Left cardiac atrium (tissue), 4 donors: ENCODE measurements around the gene RAB1B. TPM values are rescaled to one million over a fixed set of nuclear protein-coding genes. Genes with fewer than 3 reads are reported as not detected.

ENCODE experiments used
- ATAC-seq, 2 donors: fragments of 200-7000 bp; cut with Tn5 transposase; one replicate each; pipeline ENCODE4 v1.9.1; 2020; ENCODE audit warnings: mild to moderate bottlenecking in 2 of 2, moderate library complexity in 2 of 2
- DNase-seq: peaks from one replicate; pipeline ENCODE4 v3.0.0-alpha.2; 2020
- intact Hi-C, 2 donors: fragments of 100-400 bp; cut with DNase I; formaldehyde crosslinking; loops; one replicate each; pipeline versions ENCODE4 v1.14.1 to v1.15.1; 2022 to 2023
- total RNA-seq, 2 donors: library from RNA; stranded (reverse); fragmentation: NEBNext Ultra II Directional; extraction: Animal tissue kit (Norgen Biotek cat#: 25700); gene quantifications; one replicate each; pipeline ENCODE4 v1.2.1, GENCODE V29; 2021
- donor health status: DM: no; HTN: yes; CAD: no.
- donor health status: DM: no; HTN: yes; CAD: no; lungs with severe emphysema.
- donor health status: DM: yes; HTN: yes; CAD: no.
- donor health status: Dilated cardiomyopathy.

The RAB1B gene
- total RNA-seq, 2 donors from 2014 or later, result 114 to 115 TPM

DNA sequence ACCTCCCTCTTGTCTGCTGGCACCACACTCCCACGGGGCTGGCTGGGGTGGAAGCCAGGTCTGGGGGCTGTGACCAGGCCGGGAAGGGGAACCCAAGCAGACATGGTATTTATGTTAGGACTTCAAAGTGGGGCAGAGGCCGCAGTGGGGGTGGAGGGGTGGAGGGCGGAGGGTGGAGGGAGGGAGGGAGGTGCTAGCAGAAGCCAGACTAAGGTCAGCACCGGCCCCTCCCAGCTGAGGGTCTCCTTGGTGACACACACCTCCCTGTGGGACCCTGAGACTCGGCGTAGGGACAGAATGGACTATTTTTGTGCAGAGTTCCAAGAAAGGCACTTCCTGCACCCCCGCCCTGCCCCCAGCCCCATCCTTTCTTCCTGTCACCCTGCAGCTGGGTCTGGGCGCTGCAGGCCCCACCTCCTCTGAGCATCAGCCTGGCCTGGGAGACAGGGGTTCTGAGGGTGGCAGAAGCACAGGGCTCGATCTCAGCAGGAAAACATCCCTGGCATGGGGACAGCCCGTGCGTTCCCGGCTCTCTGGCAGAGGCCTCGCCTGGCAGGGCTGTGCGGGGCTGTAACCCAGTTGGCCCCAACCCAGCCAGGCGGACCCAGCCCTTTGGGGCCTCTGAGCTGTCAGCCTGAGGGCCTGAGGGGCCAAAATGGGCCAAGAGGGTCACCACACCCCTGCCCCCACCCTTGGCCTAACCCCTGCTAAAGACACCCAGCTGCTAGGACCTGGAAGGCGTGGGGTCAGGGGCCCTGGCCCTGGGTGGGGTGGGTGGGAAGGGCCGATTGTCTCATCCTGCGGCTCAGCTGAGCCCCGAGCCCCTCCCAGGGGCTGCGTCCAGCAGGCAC, 58.0 kb downstream of the RAB1B start:
- ATAC-seq, result peak; percentile 65
- peak; percentile 68 for DNase-seq
- intact Hi-C loops, result no loop called here

Other genes starting within 250 kb of the RAB1B start
- gene CATSPER1, start 242.2 kb upstream of the RAB1B start, total RNA-seq, result under 1 TPM in 1 of 2 donors, not detected in 1; 0.26 TPM
- gene GAL3ST3, start 219.5 kb upstream of the RAB1B start, total RNA-seq, result 1 to 10 TPM; 7.8 to 9.8 TPM
- gene SF3B2, start 216.3 kb upstream of the RAB1B start, total RNA-seq, result 100 to 1,000 TPM in 1 of 2 donors, 10 to 100 TPM in 1; 78.7 to 101 TPM
- 10 to 100 TPM; 51.6 to 74.4 TPM for gene PACS1, start 198.4 kb upstream of the RAB1B start, total RNA-seq
- 10 to 100 TPM; 25.8 to 32.1 TPM for gene KLC2, start 10.9 kb upstream of the RAB1B start, total RNA-seq
- gene CNIH2, start 9.5 kb downstream of the RAB1B start, total RNA-seq, result not detected
- gene YIF1A, start 20.5 kb downstream of the RAB1B start, total RNA-seq, result 10 to 100 TPM; 53.2 to 81.1 TPM
- 1 to 10 TPM in 1 of 2 donors, under 1 TPM in 1; 0.86 to 1.1 TPM for gene TMEM151A, start 23.3 kb downstream of the RAB1B start, total RNA-seq
- 10 to 100 TPM; 43.8 to 54.3 TPM for gene CD248, start 48.4 kb downstream of the RAB1B start, total RNA-seq
- 1 to 10 TPM; 2.2 to 4.6 TPM for gene RIN1, start 67.8 kb downstream of the RAB1B start, total RNA-seq
- 10 to 100 TPM; 14.9 to 19.3 TPM for gene BRMS1, start 76.5 kb downstream of the RAB1B start, total RNA-seq
- 10 to 100 TPM; 37.9 to 41.1 TPM for gene B4GAT1, start 79.0 kb downstream of the RAB1B start, total RNA-seq
- gene SLC29A2, start 103.1 kb downstream of the RAB1B start, total RNA-seq, result 10 to 100 TPM; 15.1 to 16.6 TPM
- under 1 TPM; 0.18 to 0.68 TPM for gene NPAS4, start 152.4 kb downstream of the RAB1B start, total RNA-seq
- gene MRPL11, start 170.2 kb downstream of the RAB1B start, total RNA-seq, result 10 to 100 TPM; 43.1 to 47.0 TPM
- 10 to 100 TPM in 1 of 2 donors, 1 to 10 TPM in 1; 9.1 to 11.0 TPM for gene PELI3, start 198.3 kb downstream of the RAB1B start, total RNA-seq
- 10 to 100 TPM; 18.5 TPM for gene DPP3, start 211.8 kb downstream of the RAB1B start, total RNA-seq
- 10 to 100 TPM; 18.7 to 18.9 TPM for gene BBS1, start 242.0 kb downstream of the RAB1B start, total RNA-seq